Activated naive CD4-positive, alpha-beta T cell treated with anti-CD3 and anti-CD28 coated beads, Interleukin-2, amount 50 U/mL, for 72 hours (primary cell): ENCODE measurements around the gene RPS6KA5. TPM values are rescaled to one million over a fixed set of nuclear protein-coding genes. Genes with fewer than 3 reads are reported as not detected.
A peak's percentile ranks its signal among the peaks of the same experiment; 100 is the strongest.
"Not testable (repeated sequence)": the region's sequence is repeated elsewhere in the genome, so short reads cannot be mapped to it uniquely, and the experiment has no call there.

ENCODE experiments used
- ATAC-seq, 2 donors: fragments of 150-1000 bp; cut with Tn5 transposase; 2 replicates each; pipeline ENCODE4 v1.10.0; 2021; ENCODE audit warnings: mild to moderate bottlenecking in 2 of 2, moderate library complexity in 2 of 2
- DNase-seq, 2 donors: peaks; one replicate each; pipeline ENCODE4 v3.0.0; 2021 to 2022; ENCODE audit warnings: low spot score in 2 of 2
- H3K27ac Mint-ChIP-seq, 2 donors: one replicate each; pipeline ENCODE4 v1.8.0; 2022; ENCODE audit warnings: mild to moderate bottlenecking in 2 of 2, mixed read lengths in 2 of 2
- H3K36me3 Mint-ChIP-seq, 2 donors: one replicate each; pipeline ENCODE4 v1.8.0; 2022; ENCODE audit warnings: mixed read lengths in 2 of 2
- H3K9me3 Mint-ChIP-seq, 2 donors: one replicate each; pipeline ENCODE4 v1.8.0; 2022; ENCODE audit warnings: mixed read lengths in 2 of 2
- total RNA-seq, 2 donors: library from RNA; stranded (reverse); gene quantifications; one replicate each; pipeline ENCODE4 v1.2.3, GENCODE V29; 2022

RPS6KA5 gene
- total RNA-seq, 2 donors from 2014 or later, result 15.7 to 17.7 TPM

- no peak for ATAC-seq
- no peaks in the 10 kb centered on the region for H3K9me3 Mint-ChIP-seq
- no peak overlapping the region for H3K27ac Mint-ChIP-seq
- no peak for DNase-seq
- peaks cover 0 to 6% of the 10 kb centered on the region in 2 donors for H3K36me3 Mint-ChIP-seq
Measured at GRCh38 chr14:90830931-90831701, 229.3 kb downstream of the RPS6KA5 start.

- DNase-seq (no peak), ATAC-seq (no peak)
- peak overlapping the region in 1 of 2 donors; percentile 93 for H3K27ac Mint-ChIP-seq
- no peaks in the 10 kb centered on the region for H3K9me3 Mint-ChIP-seq
- peaks cover 4 to 11% of the 10 kb centered on the region in 2 donors for H3K36me3 Mint-ChIP-seq
Measured at GRCh38 chr14:90829677-90830076, 230.8 kb downstream of the RPS6KA5 start.

GRCh38 chr14:90828642-90829487 lies 231.6 kb downstream of the RPS6KA5 start:
- DNase-seq (peak in 1 of 2 donors; percentile 60), ATAC-seq (peak; percentile 36 to 60)
- Mint-ChIP-seq H3K27ac (peak overlapping the region; percentile 65 to 93), H3K36me3 (peaks cover 9 to 16% of the 10 kb centered on the region in 2 donors), H3K9me3 (peaks cover 4 to 5% of the 10 kb centered on the region in 2 donors)

GRCh38 chr14:90827919-90828610 lies 232.4 kb downstream of the RPS6KA5 start:
- ATAC-seq (peak; percentile 98 to 99), DNase-seq (peak; percentile 90 to 95)
- Mint-ChIP-seq H3K9me3 (peaks cover 6 to 9% of the 10 kb centered on the region in 2 donors), H3K36me3 (peaks cover 10 to 21% of the 10 kb centered on the region in 2 donors), H3K27ac (peak overlapping the region; percentile 65 to 93)

- H3K9me3 Mint-ChIP-seq, H3K27ac Mint-ChIP-seq, DNase-seq, ATAC-seq: not testable (repeated sequence)
- peaks cover 10 to 16% of the 10 kb centered on the region in 2 donors for H3K36me3 Mint-ChIP-seq
Measured at GRCh38 chr14:90823542-90823941, 236.9 kb downstream of the RPS6KA5 start.

GRCh38 chr14:90820958-90821357 lies 239.5 kb downstream of the RPS6KA5 start:
- H3K27ac Mint-ChIP-seq, result no peak overlapping the region
- DNase-seq (peak; percentile 71 to 76), ATAC-seq (peak; percentile 94 to 96)
- peaks cover 10 to 16% of the 10 kb centered on the region in 2 donors for H3K36me3 Mint-ChIP-seq
- peaks cover 6 to 9% of the 10 kb centered on the region in 2 donors for H3K9me3 Mint-ChIP-seq

- peaks cover 6 to 9% of the 10 kb centered on the region in 2 donors for H3K9me3 Mint-ChIP-seq
- peaks cover 7 to 13% of the 10 kb centered on the region in 2 donors for H3K36me3 Mint-ChIP-seq
- no peak overlapping the region for H3K27ac Mint-ChIP-seq
- ATAC-seq, result no peak
- no peak for DNase-seq
Measured at GRCh38 chr14:90819734-90820393, 240.6 kb downstream of the RPS6KA5 start.

GRCh38 chr14:90818715-90819114 lies 241.7 kb downstream of the RPS6KA5 start:
- Mint-ChIP-seq H3K9me3 (peaks cover under 1 to 2% of the 10 kb centered on the region in 2 donors), H3K36me3 (peaks cover 0 to 4% of the 10 kb centered on the region in 2 donors), H3K27ac (no peak overlapping the region)
- DNase-seq (no peak), ATAC-seq (no peak)

- Mint-ChIP-seq H3K36me3 (no peaks in the 10 kb centered on the region), H3K27ac (no peak overlapping the region), H3K9me3 (no peaks in the 10 kb centered on the region)
- no peak for DNase-seq
- no peak for ATAC-seq
Measured at GRCh38 chr14:90816681-90817436, 243.6 kb downstream of the RPS6KA5 start.

- H3K36me3 Mint-ChIP-seq, result no peaks in the 10 kb centered on the region
- H3K27ac Mint-ChIP-seq, result no peak within 1 kb of the TSS
- no peaks in the 10 kb centered on the region for H3K9me3 Mint-ChIP-seq
- peak; percentile 65 to 69 for ATAC-seq
- peak in 1 of 2 donors; percentile 38 for DNase-seq
Measured at GRCh38 chr14:90815822-90816662, 244.4 kb downstream of the RPS6KA5 start, which contains the start of gene TTC7B. Gene TTC7B, minus strand, starts transcription at chr14:90816430. Its CDS starts 135 bp downstream, at chr14:90816295.

- no peaks in the 10 kb centered on the region for H3K36me3 Mint-ChIP-seq
- no peak overlapping the region for H3K27ac Mint-ChIP-seq
- ATAC-seq (no peak), DNase-seq (no peak)
- no peaks in the 10 kb centered on the region for H3K9me3 Mint-ChIP-seq
Measured at GRCh38 chr14:90815572-90815821, 244.9 kb downstream of the RPS6KA5 start.

GRCh38 chr14:90814806-90815571 lies 245.5 kb downstream of the RPS6KA5 start:
- DNase-seq (no peak), ATAC-seq (no peak)
- no peaks in the 10 kb centered on the region for H3K36me3 Mint-ChIP-seq
- H3K9me3 Mint-ChIP-seq, result no peaks in the 10 kb centered on the region
- no peak overlapping the region for H3K27ac Mint-ChIP-seq

GRCh38 chr14:90813442-90813841 lies 247.0 kb downstream of the RPS6KA5 start:
- Mint-ChIP-seq H3K9me3 (no peaks in the 10 kb centered on the region), H3K27ac (no peak overlapping the region), H3K36me3 (no peaks in the 10 kb centered on the region)
- ATAC-seq (no peak), DNase-seq (no peak)

GRCh38 chr14:90812109-90812508 lies 248.3 kb downstream of the RPS6KA5 start:
- no peak for DNase-seq
- Mint-ChIP-seq H3K27ac (no peak overlapping the region), H3K36me3 (no peaks in the 10 kb centered on the region), H3K9me3 (no peaks in the 10 kb centered on the region)
- ATAC-seq, result no peak
